Measurements from ENCODE around the gene ZFHX3.

The ZFHX3 gene

DNA sequence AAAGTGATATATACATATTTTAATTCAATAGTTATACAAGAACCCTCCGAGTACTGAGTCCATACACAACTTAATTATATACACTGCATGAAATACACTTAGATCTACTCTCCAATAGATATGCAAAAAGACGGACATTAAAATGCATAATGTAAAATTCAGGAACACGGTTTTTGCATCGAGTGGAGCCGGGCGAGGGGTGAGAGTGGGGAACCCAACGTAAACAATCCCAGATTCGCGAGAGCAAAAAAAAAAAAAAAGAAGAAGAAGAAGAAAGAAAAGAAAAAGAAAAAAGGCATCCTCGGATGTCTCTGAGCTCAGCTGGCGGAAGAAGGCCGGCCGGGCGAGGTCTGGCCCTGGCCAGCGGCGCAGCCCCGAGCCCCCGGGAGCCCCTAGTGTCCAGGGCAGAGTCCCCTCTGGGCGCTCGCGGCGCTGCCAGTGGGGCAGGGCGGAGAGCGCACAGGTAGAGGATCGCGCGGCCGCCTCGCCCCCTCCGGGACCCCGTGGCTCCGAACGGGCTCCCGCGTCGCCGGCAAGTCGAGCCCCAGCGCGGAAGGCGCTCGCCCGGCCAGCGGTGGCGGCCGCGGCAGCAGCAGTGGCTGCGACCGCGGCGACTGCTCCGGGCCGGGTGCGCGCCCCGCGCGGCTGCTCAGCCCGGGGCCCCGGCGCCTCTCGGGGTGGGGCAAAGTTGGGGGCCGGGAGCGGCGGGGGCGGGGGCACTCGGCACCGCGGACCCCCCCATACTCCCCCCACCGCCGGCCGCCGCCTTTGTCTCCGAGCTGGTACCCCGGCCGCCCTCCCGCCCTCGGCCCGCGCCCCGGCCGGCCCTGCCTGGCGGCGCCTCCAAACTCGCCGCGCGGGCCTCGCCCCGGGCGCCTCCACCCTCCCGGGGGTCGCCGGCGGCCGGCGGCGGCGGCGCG lies 9.6 kb upstream of the ZFHX3 start:
- DNase-seq (ENCODE audit: low read depth in 2 of 2) = no peak

- DNase-seq (ENCODE audit: low read depth in 2 of 2) = no peak
Measured at GRCh38 chr16:73056921-73057290, 9.0 kb upstream of the ZFHX3 start.

- DNase-seq (ENCODE audit: low read depth in 2 of 2) = no peak
Measured at GRCh38 chr16:73056448-73056847, 8.5 kb upstream of the ZFHX3 start.

DNA sequence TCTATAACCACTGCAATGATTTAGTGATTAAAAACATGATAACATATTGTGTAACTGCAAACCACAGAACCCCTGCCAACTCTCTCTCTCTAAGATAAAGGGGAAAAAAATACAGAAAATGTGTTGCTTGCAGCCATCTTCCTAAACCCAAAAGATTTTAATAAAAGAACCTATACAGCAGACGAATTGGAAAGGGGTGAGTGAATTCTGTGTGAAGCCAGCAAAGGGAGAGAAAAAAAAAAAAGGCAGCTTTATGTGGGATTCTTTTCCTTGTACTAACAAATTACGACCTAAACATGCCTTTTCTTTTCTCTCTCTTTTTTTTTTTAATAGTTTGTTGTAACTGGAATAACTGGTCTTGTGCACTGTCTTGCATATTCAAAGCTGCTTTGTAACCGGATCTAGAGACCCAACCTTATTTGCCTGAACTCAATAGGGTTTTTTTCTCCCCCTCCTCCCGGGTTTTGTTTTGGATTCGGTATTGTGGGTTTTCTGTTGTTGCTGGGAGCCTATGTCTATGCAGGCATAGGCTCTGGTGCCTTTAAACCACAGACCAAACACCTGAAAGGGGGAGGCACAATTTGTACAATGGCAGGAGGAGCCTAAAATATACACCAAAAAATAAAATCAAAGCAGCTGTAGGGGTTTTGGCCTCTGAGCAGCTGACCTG lies 7.0 kb upstream of the ZFHX3 start:
- no peak for DNase-seq (ENCODE audit: low read depth in 2 of 2)

GRCh38 chr16:73054498-73054812 lies 6.5 kb upstream of the ZFHX3 start:
- no peak for DNase-seq (ENCODE audit: low read depth in 2 of 2)

DNA sequence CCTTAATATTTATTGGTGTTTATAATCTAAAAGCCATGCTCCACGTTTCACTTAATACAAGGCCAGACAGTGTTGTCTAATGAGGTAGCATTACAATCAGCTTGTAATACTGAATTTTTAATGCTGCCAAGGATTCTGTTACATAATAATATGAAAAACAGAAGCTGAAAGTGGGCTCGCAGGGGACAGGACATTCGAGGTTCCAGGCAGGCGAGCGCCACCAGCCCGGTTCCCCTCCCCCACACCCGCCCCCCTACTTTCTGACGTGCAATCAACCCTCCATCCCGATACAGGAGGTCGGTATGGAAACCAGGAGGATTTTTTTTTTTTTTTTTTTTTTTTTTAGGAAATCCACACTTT lies 6.2 kb upstream of the ZFHX3 start:
- no peak for DNase-seq (ENCODE audit: low read depth in 2 of 2)

GRCh38 chr16:73053364-73054124 lies 5.6 kb upstream of the ZFHX3 start:
- no peak for DNase-seq (ENCODE audit: low read depth in 2 of 2)

DNA sequence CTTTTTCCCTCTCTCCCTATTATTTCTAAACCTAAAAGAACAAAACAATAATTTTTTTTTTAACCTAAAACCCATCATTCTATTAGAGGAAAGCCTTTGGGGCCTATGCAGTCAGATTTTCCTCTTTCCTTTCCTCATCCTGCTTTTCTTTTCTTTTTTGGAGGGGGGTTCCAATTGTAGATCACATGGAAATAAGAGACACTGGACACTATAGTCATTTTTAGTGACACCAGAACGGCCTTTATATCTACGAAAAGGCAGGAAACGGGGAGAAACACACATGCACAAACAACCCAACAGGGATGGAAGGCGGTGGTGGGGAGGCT lies 5.1 kb upstream of the ZFHX3 start:
- DNase-seq (ENCODE audit: low read depth in 2 of 2) = no peak

GRCh38 chr16:73052576-73052975 lies 4.6 kb upstream of the ZFHX3 start:
- DNase-seq (ENCODE audit: low read depth in 2 of 2) = no peak

DNA sequence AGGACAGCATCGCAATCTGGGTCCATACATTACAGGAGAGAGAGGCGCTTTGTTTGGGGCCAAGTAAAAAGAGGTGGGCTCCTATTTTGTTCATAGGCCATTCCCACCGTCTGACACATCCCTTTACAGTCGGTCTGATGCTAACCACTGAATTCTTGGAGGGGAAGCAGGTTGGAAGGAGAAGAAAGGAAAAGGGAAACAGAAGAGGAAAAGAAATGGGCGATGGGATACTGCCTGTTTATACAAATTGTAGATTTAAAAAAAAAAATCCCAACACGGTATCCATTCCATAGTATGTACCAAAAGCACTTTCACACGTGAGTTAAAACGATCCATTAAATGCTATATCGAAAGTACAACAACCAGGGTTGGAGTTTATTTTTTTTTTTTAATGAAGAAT lies 4.0 kb upstream of the ZFHX3 start:
- DNase-seq (ENCODE audit: low read depth in 2 of 2) = no peak

DNA sequence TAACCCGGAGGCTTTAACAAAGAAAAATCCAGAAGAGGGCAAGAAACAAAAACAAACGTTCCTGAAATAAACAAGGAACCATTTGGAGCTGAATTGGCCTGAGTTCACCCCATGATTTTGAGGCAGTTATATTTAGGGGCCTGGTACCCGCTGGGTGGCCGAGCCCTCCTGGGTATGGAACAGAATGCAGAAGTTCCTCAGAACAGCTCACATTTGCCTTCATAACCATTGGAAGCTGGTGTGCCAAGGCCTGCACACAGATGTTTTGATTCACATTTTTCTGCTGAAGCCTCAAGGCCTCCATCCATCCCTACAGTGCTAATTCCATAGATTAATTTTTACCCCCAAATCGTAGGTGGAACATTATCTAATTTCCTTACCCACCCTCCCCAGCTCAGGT lies 3.3 kb upstream of the ZFHX3 start:
- DNase-seq (ENCODE audit: low read depth in 2 of 2) = no peak

DNA sequence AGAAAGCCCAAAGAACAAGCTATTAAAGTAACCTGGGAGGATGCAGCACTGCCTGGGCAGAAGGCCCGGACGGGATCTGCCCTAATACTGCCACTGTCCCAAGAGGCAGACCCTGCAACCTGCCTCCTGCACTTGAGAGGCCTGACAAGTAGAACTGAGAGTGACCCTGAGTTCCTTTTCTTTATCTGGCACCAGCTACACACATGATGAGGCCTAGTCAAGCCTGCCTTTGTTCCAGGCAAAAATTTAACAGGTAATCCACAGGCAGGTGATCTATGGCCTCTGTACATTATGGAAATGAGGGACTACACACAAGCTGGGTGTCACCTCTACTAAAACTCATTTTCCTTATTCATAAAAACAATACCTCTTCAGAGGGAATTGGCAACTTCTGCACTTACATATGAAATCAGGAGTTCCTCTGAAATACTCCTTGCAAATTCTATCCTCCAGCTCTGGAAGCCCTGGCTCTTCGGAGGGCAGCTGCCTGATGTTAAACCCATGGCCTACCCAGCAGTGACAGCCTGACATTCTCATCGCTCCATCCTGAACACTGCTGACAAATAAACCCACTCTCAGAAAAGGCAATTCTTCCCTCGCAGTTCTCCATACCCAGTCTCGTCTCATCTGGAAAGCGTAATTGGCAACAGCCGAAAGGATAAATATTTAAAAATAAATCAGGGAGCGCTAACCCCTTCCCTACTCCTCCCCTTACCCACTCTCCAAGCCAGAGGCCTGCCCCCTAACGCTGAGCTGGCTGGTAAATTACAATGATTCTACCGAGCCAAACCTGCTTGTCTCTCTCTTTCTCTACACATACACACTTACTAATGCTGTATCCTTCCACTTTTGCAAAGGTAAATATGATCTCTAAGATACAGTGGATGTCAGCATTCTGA lies 2.5 kb upstream of the ZFHX3 start:
- no peak for DNase-seq (ENCODE audit: low read depth in 2 of 2)

DNA sequence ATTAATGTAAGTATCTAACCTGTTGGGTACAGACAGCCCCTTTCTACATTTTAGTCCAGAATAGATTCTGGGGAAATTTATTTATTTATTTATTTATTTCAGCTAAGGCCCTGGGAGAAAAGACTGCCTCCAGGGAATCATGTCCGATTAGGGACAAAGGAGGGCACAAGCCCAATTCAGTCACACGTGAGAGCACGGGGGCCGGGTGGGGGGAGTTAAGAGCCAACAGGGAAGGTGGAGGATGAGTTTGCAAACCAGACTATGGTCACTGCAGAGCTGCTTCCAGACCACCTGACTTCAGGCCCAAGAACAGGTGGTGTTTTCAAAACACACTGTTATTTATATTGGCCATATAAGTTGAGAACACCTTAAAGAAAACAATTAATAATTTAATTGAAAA lies 1.6 kb upstream of the ZFHX3 start:
- DNase-seq (ENCODE audit: low read depth in 2 of 2) = no peak

GRCh38 chr16:73049091-73049490 lies 1.2 kb upstream of the ZFHX3 start:
- DNase-seq (ENCODE audit: low read depth in 2 of 2) = no peak

GRCh38 chr16:73048292-73049080 lies 558 bp upstream of the ZFHX3 start:
- DNase-seq (ENCODE audit: low read depth in 2 of 2) = no peak

DNA sequence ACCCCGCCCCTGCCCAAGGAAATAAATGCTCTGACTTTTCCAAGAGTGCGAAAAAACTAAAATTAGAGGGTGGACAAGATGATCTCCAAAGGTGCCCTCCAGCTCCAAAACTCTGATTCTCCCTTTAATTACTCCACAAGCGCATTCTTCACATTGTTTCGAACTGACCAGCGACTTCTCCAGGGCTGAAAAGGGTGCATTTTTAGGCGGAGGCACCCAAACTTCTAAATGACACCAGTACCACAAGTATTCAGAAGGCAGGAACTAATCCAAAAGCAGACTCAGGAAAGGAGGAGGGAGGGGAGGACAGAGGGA lies 750 bp downstream of the ZFHX3 start:
- DNase-seq (ENCODE audit: low read depth in 2 of 2) = no peak

- no peak for DNase-seq (ENCODE audit: low read depth in 2 of 2)
Measured at GRCh38 chr16:73046849-73047214, 1.1 kb downstream of the ZFHX3 start.

GRCh38 chr16:73046202-73046848 lies 1.6 kb downstream of the ZFHX3 start:
- DNase-seq (ENCODE audit: low read depth in 2 of 2) = no peak

DNA sequence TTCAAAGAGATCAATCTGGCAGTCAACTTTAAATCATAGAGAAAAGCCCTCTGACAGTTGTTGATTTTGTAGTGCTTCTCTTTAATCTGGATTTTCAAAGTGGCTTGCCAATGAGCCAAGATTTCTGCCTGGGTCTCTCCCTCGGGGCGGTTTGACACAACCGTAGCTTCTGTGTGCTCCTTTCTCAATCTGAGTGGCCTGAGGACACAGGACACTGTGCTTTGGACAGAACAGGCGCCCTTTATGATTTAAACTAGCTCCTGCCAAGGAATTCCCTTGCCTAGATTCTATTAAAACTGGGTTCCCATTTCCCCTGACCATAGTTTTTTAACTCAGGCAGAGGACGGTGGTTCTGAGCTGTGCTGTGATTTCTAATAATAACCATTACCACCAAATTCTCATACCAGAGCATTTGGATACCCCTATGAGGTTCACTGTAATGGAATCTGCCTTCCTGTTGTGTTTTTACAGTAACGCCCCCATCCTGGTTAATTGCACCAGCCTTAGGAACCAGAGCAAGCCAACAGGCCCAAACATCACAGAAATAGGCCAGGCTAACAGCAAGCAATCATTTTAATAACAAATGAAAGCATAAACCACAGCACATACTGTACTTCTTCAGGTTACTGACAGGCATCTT lies 4.0 kb downstream of the ZFHX3 start:
- DNase-seq (ENCODE audit: low read depth in 2 of 2) = no peak

DNA sequence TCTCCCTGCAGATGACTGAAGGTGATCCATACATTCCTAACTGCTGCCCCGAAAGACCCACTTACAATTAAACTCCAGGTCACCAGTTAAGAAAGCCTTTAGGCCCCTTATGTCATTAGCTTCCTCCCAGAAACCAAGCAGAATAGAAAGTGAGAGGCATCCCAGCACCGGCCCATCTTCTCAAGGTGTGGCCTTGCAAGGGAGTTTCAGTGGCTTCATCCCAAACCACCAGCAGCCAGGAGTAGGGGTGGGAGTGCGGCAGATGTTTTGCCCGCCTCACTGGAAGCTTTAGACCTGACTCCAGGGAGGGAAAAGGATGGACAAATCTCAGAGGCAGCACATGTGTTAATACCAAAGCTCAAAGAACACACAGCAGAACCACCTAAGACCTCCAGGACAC lies 5.1 kb downstream of the ZFHX3 start:
- DNase-seq (ENCODE audit: low read depth in 2 of 2) = no peak
